UCSD-AML1 (cell line): ENCODE measurements around the gene TNIK.
"Not testable (repeated sequence)": the region's sequence is repeated elsewhere in the genome, so short reads cannot be mapped to it uniquely, and the experiment has no call there.

Experiments used
- DNase-seq: peaks from one replicate; lab custom pipeline; 2025; ENCODE audit not compliant: unreplicated experiment; lab: John Stamatoyannopoulos, UW

Gene TNIK

DNA sequence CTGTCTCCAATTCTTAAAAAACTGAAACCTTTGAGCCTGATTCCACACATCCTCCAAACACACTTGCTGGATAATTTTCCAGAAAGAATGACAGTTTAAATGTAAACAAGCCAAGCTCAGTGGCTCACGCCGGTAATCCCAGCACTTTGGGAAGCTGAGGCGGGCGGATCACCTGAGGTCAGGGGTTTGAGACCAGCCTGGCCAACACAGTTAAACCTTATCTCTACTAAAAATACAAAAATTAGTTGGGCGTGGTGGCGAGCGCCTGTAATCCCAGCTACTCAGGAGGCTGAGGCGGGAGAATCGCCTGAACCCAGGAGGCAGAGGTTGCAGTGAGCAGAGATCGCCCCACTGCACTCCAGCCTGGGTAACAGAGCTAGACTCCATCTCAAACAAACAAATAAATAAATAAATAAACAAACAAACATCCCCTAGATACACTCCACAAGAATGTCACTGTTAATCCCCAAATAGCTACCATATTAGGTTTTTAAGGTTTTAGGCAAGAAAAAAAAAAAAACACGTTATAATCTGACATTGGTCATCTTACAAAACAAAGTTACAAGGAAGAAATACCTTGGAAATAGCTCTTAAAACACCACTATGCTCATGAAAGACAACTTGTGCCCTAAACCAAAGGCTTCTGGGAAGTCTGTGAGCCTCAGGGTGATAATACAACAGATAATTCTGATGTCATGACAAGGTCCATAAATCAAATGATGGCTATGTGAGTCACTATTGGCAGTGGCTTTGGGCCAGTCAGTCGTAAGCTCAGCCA, 13.2 kb downstream of the TNIK start:
- DNase-seq = no peak

GRCh38 chr3:171446301-171446700, 13.9 kb downstream of the TNIK start:
- no peak for DNase-seq

GRCh38 chr3:171445620-171446204, 14.5 kb downstream of the TNIK start:
- no peak for DNase-seq

- DNase-seq = no peak
Measured at GRCh38 chr3:171444001-171444690, 16.1 kb downstream of the TNIK start.

DNA sequence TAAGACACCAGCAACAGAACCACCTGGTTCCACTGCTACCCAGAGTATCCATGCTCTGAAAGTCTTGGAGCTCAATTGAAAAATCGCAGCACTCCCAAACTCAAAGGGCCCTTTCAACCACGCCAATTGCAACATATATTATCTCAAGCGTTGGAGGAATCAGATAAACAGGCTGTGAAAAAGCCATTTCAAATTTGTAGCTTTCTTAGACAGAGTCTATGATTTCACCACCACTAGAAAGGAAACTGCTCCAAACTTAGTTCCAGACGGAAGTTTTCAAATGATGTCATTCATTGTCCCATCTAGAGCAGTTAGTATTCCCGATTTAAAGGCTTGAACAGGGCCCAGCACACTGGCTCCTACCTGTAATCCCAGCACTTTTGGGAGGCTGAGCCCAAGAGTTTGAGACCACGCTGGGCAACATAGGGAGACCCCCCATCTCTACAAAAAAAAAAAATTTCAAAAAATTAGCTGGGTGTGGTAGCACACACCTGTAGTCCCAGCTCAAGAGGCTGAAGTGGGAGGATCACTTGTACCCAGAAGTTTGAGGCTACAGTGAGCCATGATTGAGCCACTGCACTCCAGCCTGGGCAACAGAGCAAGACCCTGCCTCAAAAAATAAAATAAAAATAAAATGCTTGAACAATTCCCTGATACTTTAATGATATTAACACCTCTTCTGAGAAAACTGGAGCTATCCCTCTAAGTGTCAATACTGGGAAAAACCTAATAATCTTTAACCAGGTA, 16.8 kb downstream of the TNIK start:
- DNase-seq = no peak

GRCh38 chr3:171442184-171442583, 18.0 kb downstream of the TNIK start:
- DNase-seq = no peak

DNA sequence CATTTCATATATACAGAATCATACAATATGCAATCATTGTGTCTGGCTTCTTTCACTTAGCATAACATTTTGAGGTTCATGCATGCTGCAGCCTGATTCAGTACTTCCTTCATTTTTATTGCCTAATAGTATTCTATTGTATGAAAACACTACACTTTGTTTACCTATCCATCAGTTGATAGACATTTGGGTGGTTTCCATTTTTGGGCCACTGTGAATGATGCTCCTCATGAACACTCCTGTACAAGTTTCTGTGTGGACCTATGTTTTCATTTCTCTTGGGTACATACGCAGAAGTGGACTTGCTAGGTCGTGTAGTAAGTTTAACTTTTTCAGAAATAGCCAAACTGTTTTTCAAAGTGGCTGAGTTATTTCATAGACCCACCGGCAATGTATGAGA, 18.8 kb downstream of the TNIK start:
- DNase-seq = no peak

- no peak for DNase-seq
Measured at GRCh38 chr3:171439996-171440395, 20.2 kb downstream of the TNIK start.

DNA sequence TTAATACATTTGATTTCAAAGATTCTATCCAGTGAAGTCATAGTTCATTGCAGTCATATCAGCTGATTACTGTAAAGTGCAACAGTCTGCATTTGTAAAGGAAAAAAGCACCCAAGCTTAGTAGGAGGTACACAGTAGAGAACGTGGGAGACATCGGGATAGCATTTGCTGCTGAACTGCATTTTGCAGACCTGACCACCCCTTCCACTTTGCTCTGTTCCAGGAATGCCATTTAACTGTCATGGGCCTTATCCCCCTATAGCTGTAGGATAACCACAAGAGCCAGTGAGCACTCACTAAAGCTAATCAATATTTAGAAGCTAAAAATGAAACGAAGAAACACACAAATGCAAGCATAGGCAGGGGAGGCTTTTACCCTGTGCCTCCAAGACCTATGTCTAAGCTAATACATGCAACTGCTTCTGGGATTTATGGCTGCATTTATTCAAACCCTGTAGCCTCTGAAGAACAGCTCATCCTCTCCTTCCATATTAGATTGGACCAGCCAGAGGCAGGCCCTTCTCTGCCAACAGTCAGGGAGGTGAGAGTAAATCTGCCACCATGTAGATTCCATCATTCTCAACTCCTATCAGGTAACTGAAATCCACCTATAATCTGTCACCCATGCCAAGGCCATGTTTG, 23.0 kb downstream of the TNIK start:
- DNase-seq = no peak

DNA sequence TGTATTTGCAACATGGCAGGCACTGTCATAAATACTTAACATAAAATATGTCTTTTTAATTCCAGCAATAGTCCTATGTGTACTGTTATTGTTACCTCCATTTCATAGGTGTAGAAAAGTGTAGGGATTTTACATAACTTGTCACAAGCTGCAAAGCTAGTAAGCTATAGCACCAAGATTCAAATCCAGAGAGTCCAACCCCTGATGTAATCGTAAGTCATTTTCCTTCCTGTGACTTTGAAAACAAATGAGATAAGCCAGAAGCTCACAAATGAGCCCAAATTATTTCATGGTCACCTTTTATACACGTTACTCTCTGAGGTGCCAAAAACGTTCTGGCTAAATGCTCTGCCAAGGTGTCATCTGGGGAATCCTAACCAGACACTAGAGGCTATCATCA, 23.8 kb downstream of the TNIK start:
- no peak for DNase-seq

DNA sequence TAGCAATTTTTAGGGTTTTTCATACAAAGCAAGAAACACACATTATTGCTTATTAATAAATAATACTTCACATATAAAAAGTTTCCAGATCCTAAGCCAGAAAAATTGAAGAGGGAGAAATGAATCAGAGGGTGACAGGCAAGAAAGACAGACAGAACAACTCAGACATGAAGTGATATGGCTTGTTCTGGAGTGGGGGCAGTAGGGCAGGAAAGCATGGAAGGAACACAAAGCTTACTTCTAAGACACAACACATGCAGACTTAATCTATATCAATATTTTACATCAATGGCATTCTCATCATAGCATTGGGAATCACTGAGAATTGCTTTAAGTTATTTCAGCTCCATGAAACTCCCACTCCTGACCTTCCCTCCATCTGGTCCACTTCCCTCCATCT, 24.4 kb downstream of the TNIK start:
- DNase-seq = no peak

DNA sequence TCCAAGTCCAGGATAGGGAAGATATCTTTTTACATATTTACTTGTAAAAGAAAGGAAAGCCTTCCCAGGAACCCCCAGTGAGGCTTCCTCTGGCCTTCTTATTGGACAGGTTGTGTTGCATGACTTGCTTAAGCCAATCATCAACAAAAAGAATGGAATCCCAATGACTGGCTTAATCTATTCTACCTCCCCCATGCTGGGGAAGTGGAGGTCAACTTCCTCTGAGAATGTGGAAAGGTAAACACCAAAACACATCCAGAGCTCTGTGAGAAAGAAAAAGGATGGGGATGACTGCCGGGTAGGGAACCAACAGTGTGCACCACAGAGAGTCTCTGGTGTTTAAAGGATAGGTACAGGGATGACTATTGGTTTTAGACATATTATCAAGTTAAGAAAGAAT, 25.1 kb downstream of the TNIK start:
- DNase-seq = no peak

GRCh38 chr3:171432548-171432947, 27.7 kb downstream of the TNIK start:
- no peak for DNase-seq

DNA sequence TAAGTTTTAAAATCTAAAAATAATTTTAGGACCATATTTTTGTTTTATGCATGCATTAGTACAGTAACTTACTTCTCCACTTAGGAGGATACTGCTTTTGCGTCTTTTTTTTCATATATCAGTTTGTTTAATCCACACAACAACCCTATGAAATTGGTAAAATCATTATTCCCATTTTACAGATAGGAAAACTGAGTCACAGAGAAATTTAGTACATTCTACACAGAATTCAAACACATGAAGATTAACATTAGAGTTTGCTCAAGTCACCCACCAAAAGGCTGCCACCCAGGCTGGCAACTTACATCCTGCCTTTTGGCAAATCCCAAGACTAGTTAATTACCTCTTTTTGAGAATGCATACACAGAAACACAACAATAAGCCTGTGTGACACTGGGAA, 28.7 kb downstream of the TNIK start:
- no peak for DNase-seq

DNA sequence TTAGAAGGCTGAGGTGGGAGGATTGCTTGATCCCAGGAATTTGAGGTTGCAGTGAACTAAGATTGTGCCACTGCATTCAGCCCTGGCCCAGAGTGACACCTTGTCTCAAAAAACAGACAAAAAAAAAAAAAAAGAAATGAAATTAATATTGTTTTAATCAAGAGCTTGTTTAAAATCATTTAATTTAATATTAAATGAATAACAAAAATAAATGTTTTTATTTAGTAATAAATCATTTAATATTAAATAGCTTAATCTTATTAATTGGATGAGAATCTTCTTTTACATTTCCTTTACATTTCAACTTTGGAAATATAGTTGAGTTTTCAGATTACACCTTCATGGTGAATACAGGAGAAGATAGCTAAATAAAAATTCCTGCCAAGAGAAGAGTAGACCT, 29.7 kb downstream of the TNIK start:
- DNase-seq = no peak

GRCh38 chr3:171429635-171430034, 30.6 kb downstream of the TNIK start:
- DNase-seq = no peak

GRCh38 chr3:171428892-171429291, 31.3 kb downstream of the TNIK start:
- DNase-seq = no peak

GRCh38 chr3:171428321-171428787, 31.9 kb downstream of the TNIK start:
- peak; percentile 24 for DNase-seq

GRCh38 chr3:171427771-171428320, 32.4 kb downstream of the TNIK start:
- DNase-seq = no peak

GRCh38 chr3:171424063-171424462, 36.1 kb downstream of the TNIK start:
- not testable (repeated sequence) for DNase-seq

DNA sequence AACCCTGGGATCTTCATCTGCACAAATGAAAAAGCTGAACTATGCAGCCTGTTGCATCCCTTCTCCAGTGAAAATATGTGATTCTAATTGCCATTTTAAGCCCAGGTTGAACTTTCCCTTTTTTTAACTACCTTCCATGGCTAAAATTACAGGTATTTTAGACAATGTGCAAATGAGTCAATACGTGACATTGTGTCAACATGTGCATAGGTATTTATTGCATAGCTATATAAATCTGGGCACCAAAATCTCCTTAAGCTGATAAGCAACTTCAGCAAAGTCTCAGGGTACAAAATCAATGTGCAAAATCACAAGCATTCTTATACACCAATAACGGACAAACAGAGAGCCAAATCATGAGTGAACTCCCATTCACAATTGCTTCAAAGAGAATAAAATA, 37.4 kb downstream of the TNIK start:
- not testable (repeated sequence) for DNase-seq
